ENCODE results near the gene CPVL.

Gene CPVL

DNA sequence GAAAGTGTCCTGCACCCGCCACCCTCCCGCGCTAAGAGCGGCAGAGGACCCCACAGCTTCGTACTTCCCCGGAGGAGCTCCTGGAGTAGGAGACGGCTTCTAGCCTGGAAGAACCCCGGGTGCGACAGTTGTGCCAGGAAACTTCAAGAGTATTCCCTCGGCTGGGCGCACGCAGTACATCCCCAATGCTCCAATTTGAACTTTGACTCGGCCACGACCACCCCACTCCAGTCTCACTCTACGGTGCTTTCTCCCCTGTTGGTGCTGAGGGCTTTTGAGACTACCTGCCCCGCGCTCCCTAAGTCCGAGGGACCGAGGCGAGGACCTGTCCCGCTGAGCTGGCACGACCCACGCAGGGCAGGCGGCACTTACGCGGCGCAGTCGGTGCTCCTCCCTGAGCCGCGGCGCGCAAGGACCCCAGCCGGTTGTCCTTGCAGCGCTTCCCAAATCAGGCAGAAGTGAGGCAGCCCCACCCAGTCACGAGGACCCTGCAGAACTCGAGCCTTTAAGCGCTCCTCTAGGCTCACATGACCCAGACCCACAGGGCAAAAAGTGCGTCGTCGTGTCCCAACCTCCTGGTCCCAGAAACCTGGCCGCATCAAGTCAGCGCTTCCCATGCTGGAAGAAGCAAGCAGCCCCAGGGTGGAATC is at the start of gene CPVL (continued):
- TF ChIP-seq ZNF433 (tag by site-specific recombination; IDR thresholded peaks at IDR 0.05; ENCODE audit: low read depth) (no peak), GLI4 (tag by site-specific recombination; IDR thresholded peaks at IDR 0.05) (peak; percentile 72; the same call in 1 of the 2 replicates), ZNF169 (tag by site-specific recombination; IDR thresholded peaks at IDR 0.05) (no peak), ZNF571 (tag by site-specific recombination; IDR thresholded peaks at IDR 0.05) (no peak), REPIN1 (tag by site-specific recombination; IDR thresholded peaks at IDR 0.05; ENCODE audit: low read depth) (no peak), ZNF549 (tag by site-specific recombination; IDR thresholded peaks at IDR 0.05) (no peak), SP7 (tag by site-specific recombination; IDR thresholded peaks at IDR 0.05) (peak; percentile 41), ZNF501 (tag by site-specific recombination; IDR thresholded peaks at IDR 0.05) (peak; percentile 61), ZNF132 (tag by site-specific recombination; IDR thresholded peaks at IDR 0.05; ENCODE audit: borderline replicate concordance) (no peak), ZNF791 (tag by site-specific recombination; IDR thresholded peaks at IDR 0.05) (no peak), TRIM28 (IDR thresholded peaks at IDR 0.05; ENCODE audit: borderline replicate concordance, low read length) (no peak; the same call in 1 of the 2 replicates), ZNF2 (tag by site-specific recombination; IDR thresholded peaks at IDR 0.05) (peak; percentile 85), ZBTB17 (tag by site-specific recombination; IDR thresholded peaks at IDR 0.05) (peak; percentile 94), ZNF324 (tag by site-specific recombination; IDR thresholded peaks at IDR 0.05) (0 out of 2 replicates have a peak, but pooled peaks have one; percentile 17), ZNF16 (tag by site-specific recombination; IDR thresholded peaks at IDR 0.05; ENCODE audit: low read depth) (no peak), KLF8 (tag by site-specific recombination; IDR thresholded peaks at IDR 0.05) (peak; percentile 20; the same call in 1 of the 2 replicates), SP3 (tag by site-specific recombination; IDR thresholded peaks at IDR 0.05) (peak; percentile 32; the same call in 1 of the 2 replicates), KLF16 (tag by site-specific recombination; IDR thresholded peaks at IDR 0.05) (peak; percentile 70; the same call in 1 of the 2 replicates), ZEB2 (tag by site-specific recombination; IDR thresholded peaks at IDR 0.05) (peak; percentile 74; the same call in 1 of the 2 replicates), ZNF621 (tag by site-specific recombination; IDR thresholded peaks at IDR 0.05) (no peak), ZNF341 (tag by site-specific recombination; IDR thresholded peaks at IDR 0.05; ENCODE audit: low read depth) (peak; percentile 75)
- TF ChIP-seq, protein P1, sequence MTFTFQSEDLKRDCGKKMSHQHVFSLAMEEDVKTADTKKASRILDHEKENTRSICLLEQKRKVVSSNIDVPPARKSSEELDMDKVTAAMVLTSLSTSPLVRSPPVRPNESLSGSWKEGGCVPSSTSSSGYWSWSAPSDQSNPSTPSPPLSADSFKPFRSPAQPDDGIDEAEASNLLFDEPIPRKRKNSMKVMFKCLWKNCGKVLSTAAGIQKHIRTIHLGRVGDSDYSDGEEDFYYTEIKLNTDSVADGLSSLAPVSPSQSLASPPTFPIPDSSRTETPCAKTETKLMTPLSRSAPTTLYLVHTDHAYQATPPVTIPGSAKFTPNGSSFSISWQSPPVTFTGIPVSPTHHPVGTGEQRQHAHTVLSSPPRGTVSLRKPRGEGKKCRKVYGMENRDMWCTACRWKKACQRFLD (tag by site-specific recombination; IDR thresholded peaks at IDR 0.05) = no peak
- TF ChIP-seq, protein P2, sequence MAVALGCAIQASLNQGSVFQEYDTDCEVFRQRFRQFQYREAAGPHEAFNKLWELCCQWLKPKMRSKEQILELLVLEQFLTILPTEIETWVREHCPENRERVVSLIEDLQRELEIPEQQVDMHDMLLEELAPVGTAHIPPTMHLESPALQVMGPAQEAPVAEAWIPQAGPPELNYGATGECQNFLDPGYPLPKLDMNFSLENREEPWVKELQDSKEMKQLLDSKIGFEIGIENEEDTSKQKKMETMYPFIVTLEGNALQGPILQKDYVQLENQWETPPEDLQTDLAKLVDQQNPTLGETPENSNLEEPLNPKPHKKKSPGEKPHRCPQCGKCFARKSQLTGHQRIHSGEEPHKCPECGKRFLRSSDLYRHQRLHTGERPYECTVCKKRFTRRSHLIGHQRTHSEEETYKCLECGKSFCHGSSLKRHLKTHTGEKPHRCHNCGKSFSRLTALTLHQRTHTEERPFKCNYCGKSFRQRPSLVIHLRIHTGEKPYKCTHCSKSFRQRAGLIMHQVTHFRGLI (tag by site-specific recombination; IDR thresholded peaks at IDR 0.05) = no peak
- TF ChIP-seq, protein P3, sequence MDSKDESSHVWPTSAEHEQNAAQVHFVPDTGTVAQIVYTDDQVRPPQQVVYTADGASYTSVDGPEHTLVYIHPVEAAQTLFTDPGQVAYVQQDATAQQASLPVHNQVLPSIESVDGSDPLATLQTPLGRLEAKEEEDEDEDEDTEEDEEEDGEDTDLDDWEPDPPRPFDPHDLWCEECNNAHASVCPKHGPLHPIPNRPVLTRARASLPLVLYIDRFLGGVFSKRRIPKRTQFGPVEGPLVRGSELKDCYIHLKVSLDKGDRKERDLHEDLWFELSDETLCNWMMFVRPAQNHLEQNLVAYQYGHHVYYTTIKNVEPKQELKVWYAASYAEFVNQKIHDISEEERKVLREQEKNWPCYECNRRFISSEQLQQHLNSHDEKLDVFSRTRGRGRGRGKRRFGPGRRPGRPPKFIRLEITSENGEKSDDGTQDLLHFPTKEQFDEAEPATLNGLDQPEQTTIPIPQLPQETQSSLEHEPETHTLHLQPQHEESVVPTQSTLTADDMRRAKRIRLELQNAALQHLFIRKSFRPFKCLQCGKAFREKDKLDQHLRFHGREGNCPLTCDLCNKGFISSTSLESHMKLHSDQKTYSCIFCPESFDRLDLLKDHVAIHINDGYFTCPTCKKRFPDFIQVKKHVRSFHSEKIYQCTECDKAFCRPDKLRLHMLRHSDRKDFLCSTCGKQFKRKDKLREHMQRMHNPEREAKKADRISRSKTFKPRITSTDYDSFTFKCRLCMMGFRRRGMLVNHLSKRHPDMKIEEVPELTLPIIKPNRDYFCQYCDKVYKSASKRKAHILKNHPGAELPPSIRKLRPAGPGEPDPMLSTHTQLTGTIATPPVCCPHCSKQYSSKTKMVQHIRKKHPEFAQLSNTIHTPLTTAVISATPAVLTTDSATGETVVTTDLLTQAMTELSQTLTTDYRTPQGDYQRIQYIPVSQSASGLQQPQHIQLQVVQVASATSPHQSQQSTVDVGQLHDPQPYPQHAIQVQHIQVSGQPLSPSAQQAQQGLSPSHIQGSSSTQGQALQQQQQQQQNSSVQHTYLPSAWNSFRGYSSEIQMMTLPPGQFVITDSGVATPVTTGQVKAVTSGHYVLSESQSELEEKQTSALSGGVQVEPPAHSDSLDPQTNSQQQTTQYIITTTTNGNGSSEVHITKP (tag by site-specific recombination; IDR thresholded peaks at IDR 0.05) = peak; percentile 25; the same call in 1 of the 2 replicates
- TF ChIP-seq, protein P4, sequence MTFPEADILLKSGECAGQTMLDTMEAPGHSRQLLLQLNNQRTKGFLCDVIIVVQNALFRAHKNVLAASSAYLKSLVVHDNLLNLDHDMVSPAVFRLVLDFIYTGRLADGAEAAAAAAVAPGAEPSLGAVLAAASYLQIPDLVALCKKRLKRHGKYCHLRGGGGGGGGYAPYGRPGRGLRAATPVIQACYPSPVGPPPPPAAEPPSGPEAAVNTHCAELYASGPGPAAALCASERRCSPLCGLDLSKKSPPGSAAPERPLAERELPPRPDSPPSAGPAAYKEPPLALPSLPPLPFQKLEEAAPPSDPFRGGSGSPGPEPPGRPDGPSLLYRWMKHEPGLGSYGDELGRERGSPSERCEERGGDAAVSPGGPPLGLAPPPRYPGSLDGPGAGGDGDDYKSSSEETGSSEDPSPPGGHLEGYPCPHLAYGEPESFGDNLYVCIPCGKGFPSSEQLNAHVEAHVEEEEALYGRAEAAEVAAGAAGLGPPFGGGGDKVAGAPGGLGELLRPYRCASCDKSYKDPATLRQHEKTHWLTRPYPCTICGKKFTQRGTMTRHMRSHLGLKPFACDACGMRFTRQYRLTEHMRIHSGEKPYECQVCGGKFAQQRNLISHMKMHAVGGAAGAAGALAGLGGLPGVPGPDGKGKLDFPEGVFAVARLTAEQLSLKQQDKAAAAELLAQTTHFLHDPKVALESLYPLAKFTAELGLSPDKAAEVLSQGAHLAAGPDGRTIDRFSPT (tag by site-specific recombination; IDR thresholded peaks at IDR 0.05) = peak; percentile 87
- TF ChIP-seq, protein P5, sequence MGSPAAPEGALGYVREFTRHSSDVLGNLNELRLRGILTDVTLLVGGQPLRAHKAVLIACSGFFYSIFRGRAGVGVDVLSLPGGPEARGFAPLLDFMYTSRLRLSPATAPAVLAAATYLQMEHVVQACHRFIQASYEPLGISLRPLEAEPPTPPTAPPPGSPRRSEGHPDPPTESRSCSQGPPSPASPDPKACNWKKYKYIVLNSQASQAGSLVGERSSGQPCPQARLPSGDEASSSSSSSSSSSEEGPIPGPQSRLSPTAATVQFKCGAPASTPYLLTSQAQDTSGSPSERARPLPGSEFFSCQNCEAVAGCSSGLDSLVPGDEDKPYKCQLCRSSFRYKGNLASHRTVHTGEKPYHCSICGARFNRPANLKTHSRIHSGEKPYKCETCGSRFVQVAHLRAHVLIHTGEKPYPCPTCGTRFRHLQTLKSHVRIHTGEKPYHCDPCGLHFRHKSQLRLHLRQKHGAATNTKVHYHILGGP (tag by site-specific recombination; IDR thresholded peaks at IDR 0.05) = no peak
- TF ChIP-seq, protein P6, sequence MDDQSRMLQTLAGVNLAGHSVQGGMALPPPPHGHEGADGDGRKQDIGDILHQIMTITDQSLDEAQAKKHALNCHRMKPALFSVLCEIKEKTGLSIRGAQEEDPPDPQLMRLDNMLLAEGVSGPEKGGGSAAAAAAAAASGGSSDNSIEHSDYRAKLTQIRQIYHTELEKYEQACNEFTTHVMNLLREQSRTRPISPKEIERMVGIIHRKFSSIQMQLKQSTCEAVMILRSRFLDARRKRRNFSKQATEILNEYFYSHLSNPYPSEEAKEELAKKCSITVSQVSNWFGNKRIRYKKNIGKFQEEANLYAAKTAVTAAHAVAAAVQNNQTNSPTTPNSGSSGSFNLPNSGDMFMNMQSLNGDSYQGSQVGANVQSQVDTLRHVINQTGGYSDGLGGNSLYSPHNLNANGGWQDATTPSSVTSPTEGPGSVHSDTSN (CRISPR knock-in tag; IDR thresholded peaks at IDR 0.05) = 0 out of 2 replicates have a peak, but pooled peaks have one; percentile 64
- TF ChIP-seq, protein P7, sequence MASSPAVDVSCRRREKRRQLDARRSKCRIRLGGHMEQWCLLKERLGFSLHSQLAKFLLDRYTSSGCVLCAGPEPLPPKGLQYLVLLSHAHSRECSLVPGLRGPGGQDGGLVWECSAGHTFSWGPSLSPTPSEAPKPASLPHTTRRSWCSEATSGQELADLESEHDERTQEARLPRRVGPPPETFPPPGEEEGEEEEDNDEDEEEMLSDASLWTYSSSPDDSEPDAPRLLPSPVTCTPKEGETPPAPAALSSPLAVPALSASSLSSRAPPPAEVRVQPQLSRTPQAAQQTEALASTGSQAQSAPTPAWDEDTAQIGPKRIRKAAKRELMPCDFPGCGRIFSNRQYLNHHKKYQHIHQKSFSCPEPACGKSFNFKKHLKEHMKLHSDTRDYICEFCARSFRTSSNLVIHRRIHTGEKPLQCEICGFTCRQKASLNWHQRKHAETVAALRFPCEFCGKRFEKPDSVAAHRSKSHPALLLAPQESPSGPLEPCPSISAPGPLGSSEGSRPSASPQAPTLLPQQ (tag by site-specific recombination; IDR thresholded peaks at IDR 0.05) = peak; percentile 57

Data from HEK293 (cell line).